ENCODE results near the gene MEOX2.

Gene MEOX2

GRCh38 chr7:15680446-15680845 is 6.0 kb downstream of the MEOX2 start:
- DNase-seq: no peak

- DNase-seq: no peak
These were observed 7.2 kb downstream of the MEOX2 start for GRCh38 chr7:15679306-15679705.

DNA sequence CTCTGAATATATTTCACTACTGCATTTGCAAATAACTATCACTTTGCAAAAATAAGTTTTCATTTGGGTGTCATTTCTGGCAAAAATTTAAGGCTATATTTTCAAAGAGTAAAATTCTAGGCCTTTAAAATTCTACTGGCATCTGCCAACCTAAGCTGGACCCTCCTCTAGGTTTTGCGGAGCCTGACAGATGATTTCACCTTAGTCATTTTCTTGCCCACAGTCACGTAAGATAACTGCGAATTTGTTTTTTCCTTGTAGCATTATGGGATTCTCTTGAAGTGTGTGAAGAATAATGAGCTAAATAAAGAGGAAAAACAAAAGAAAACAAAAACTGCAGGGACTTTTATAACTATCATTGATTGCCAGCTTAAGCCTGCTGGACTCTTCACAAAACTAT is 7.8 kb downstream of the MEOX2 start:
- DNase-seq: no peak

GRCh38 chr7:15675379-15675778 is 11.1 kb downstream of the MEOX2 start:
- DNase-seq: no peak

DNA sequence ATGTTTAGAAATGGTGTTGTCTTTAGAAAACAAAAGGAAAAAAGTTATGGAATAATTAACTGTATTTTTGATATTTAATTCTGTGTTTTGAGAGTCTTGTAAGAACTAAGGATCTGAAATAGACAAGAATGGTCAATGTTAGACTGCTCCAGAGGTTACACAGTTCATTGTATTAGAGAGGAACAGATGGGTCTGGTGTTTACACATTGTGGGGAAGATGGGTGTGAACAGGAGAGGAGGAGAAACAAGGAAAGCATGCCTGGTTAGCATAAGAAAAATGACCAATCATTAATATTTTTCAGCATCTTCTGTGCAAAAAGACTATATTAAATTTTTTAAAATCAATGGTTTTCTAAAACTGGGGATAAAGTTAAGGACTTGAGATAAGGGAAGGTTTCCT is 11.9 kb downstream of the MEOX2 start:
- DNase-seq: no peak

DNA sequence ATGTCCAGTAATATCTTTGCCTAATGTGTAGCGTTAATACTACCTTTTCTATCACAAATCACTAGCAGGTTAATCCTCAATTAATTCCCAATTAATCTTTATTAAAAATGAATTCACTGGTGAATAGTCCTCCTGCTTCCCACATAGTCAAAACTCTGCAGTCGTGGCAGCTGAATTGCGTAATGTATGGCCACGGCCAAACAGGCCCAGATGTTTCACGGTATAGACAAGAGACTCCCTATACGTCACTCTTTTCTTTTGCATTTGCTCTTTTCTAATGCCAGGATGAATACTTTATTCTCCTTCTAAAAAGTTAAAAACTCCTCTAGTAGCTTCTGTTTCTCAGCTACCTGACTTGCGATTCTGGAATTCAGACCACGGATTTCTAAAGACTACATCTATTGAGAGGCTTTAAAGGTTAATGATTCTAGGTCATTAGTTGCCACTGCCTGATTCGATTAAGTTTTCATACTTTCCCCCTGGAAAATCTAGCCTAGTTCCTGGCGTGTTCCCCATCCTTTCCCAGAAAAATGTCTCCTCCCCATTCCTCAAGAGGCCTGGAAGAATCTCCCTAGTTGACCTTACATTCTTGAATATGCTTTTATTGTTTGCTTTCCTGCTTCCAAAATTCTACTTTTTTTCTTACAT is 16.9 kb downstream of the MEOX2 start:
- DNase-seq: no peak

DNA sequence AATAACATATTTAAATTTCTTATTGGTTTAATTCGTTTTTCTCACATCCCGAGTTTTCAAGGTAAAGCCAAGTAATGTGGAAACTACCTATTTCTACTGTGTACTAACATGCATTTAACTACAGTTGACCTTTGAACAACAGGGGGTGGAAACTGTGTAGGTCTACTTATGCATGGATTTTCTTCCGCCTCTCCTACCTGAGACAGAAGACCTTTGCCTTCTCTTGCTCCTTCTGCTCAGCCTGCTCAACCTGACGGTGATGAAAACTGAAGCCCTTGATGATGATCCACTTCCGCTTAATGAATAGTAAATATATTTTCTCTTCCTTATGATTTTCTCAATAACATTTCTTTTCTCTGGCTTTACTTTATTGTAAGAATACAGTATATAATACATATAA is 18.5 kb downstream of the MEOX2 start:
- DNase-seq: no peak

- no peak for DNase-seq
These were observed 24.0 kb downstream of the MEOX2 start for GRCh38 chr7:15662451-15662850.

DNA sequence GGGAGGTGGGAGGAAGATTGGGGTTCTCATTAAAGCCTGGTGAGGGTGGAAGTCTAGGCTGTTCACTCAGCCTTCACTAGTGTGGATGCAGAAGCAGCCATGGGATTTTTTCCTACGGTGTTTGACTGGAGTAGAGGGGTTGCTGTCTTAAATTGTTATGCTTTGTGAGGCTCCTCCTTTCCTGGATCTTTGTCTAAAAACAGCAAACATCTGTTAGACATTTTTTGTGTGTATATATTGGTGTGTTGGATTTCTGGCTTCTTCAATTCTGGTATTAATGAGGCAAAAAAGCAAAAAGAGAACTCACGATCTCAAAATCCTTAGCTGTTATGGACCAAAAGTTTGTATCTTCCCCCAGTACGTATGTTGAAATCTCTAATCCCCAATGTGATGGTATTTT is 28.2 kb downstream of the MEOX2 start:
- DNase-seq: no peak

- DNase-seq: no peak
These were observed 33.6 kb downstream of the MEOX2 start for GRCh38 chr7:15652776-15653290.

DNA sequence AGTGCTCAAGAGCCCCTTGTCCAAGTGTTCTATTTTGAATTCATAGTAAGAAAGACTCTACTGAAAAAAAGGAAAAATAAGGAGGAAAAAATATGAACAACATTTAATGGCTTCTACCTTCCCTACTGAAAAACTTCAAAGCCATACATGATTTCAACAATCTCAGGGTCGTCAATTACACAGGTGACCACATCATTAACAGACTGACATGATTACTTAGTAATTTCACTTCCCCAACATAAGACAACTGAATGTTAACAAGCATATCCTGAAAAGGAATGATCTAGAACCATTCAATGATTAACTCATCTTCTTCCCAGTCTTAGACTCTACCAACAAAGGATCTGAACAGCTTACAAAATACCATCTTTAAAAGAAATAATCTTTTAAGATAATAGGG is 34.8 kb downstream of the MEOX2 start:
- DNase-seq: no peak

DNA sequence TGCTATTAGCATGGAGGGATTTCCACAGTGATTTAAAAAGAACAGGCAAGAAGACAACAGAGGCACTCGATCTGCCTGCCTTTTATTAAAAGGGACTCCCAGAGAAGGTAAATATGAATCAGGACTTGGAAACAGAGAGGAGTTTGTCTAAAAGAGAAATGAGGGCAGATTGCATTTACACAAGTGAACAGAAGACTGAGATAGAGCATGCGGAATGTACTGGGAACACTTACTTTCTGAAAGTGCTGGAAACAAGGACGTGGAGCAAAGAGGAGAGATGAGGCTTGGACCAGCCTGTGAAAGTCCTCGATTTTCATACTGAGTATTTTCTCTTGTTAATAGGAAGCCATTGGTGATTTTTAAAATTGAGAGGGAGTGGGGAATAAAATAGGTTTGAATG is 35.7 kb downstream of the MEOX2 start:
- no peak for DNase-seq

DNA sequence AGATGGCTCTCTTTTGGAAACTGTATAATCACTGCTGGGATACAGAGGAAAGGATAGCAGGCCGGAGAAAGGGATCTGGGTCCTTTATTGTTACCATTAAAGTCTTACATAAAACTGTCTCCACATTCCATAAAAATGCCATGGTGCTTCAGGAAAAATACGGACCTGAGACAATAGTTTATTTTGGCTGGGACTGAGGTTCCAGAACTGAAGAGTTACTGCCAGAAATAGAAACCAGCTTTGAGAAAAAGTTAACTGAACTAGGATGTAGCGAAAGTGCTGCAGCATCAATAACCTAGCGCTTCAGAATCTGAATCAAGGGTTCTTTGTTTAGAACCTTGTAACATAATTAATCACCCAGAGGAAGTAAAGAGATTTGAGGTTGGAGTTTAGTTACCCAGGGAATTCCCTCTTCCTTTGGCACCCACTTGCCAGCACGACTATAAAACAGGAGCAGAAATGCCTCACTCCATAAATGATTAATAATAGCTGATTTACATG is 38.0 kb downstream of the MEOX2 start:
- DNase-seq: no peak

DNA sequence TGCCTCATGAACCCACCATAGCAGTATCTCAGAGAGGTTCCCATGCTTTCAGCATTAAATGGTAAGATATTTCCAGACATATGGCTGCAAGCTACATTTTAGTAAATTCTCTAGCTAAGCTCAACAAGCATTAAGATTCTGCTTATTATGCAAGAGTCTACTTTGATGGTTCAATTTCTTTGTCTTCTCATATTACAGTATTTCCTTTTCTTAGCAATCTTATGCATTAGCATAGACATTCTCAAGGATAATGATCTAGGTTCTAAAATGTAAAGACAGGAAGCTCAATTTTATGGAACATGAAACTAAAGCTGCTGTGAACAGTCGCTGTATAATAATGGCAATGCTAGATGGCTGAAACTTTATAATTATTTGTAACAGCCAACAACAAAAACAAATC is 39.2 kb downstream of the MEOX2 start:
- DNase-seq: no peak

- no peak for DNase-seq
These were observed 43.3 kb downstream of the MEOX2 start for GRCh38 chr7:15643000-15643705.

- no peak for DNase-seq
These were observed 57.6 kb downstream of the MEOX2 start for GRCh38 chr7:15628876-15629275.

DNA sequence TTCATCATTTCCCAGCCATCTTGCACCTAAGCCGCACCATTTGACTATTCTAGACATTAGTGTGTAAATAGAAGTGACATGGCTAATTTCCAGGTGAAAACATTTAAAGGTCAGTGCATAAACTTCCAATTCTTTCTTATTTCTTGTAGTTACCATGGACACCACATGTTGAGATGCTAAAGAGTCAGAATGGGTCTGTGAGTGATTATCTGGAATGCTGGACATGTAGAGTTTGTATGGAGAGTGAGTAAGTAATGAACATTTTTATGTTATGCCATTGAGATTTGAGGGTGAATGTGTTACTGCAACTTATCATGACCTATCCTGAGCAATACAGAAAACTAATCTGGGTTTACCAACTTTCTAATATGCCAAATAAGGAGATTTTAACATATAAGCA is 60.4 kb downstream of the MEOX2 start:
- DNase-seq: no peak

DNA sequence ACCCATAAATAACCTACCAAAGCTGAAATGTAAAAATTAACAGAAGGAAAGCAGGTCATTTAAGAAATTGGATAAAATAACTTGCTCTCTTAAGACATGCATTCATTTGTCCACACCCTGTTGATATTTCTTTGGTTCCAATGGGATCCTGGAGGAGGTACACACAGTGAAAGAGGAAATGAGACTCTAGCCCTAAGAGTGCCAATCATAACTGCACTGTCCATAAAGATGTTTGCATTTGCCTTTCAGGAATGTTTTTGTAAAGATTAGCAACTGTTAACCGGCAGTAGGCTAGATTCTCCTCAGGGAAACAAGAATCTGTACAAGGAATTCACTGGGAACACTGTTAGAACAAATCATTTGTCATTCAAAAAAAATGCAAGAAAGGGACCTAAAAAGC is 61.0 kb downstream of the MEOX2 start:
- no peak for DNase-seq

DNA sequence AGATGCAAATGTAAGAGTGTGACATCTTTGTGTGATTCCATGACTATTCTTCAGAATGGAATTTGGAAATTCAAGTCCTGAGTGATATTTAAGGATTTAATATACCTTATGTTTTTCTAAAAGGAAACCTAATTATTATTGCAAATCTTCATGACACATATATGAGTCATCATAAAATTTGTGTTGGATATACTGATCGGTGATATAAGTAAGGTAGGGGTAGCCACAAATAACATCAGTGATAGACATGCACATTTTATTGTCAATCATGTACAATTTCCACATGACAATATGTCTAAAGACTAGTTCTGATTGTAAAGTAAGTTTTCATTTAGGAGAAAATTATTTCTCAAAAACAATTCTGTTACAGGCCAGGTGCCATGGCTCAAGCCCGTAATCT is 65.0 kb downstream of the MEOX2 start:
- no peak for DNase-seq

DNA sequence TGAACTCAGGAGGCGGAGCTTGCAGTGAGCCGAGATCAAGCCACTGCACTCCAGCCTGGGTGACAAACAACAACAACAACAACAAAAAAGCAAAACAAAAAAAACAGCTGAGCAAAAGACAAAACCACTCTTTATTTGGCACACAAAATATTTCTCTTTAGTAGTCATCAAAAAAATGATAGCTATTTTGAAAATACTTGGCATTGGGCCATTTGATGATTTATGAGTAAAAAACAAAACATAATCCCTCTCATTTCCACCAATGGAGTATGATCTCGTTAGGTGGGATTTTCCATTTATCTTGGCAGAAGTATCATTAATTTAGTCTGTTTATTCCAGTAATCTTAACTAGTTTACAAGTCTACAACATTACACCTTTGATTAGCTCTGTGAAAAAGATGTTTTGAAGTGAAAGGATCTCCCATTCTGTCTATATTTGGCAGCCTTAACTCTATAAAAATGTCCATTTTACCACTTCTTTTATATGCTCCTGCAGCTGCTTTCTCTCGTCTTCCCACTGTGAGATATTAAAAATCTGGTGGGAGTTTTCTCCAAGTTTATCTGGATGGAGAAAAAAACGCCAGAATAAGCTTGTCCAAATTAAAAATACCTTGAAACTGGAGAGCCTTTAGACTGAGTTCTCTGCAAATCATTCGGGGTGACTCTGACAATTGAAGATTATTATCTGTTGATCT is 65.8 kb downstream of the MEOX2 start:
- DNase-seq: no peak

- no peak for DNase-seq
These were observed 68.2 kb downstream of the MEOX2 start for GRCh38 chr7:15618275-15618674.

DNA sequence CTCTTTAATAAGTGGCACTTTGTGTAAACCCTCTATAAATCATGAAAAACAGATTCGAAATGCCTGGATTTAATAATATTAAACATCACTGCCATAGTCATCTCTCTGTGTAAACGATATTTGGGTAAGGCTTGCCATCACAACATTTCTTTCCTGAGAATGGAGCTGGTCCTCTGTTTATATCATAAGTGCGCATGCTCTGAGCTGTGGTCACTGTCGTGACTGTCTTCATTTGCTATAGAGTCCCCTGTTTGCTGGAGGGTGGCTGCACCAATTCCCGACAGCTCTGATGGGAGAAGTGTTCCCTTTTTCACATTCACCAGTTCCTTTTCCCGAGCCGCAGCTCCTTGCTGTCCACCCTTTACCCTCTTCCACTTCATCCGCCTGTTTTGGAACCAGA is 74.3 kb downstream of the MEOX2 start:
- DNase-seq: no peak

- no peak for DNase-seq
These were observed 76.0 kb downstream of the MEOX2 start for GRCh38 chr7:15610503-15610902.

DNA sequence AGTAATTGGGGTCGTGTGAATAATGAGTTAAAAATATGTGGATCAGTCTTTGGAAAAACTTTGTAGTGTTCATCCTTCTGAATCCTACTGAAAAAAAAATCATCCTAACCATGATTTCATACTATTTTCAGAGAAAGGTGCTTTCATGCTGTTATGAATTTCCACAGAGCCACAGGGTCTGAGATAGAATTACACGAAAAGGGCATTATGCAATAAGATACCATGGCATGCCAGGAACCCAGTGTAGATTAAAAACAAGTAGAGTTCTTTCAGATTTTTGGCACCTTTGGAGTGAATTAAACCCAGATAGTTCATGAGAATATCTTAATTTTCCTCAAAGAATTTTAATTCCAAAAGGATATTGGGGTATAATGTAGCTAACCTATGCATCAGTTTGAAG is 77.2 kb downstream of the MEOX2 start:
- DNase-seq: no peak

Measured in activated CD4-positive, alpha-beta T cell treated with anti-CD3 and anti-CD28 coated beads for 4 hours (primary cell).